HCT116 (cell line): Measurements from ENCODE around the gene GRIN2D.

ENCODE experiments used
- CTCF ChIP-seq, 3 experiments: fragments of 200-600 bp in 1 of 3; sonication (generic) in 1 of 3; IDR thresholded peaks in 2 of 3; conservative IDR thresholded peaks in 1 of 3; 2 replicates each; pipeline ENCODE4 v1.5.1; 2012 to 2017; ENCODE audit warnings: low read depth in 2 of 3, low read length in 2 of 3, antibody characterized with exemption in 1 of 3, borderline replicate concordance in 1 of 3, control low read depth in 1 of 3, mild to moderate bottlenecking in 1 of 3, mixed read lengths in 1 of 3, mixed run types in 1 of 3, moderate library complexity in 1 of 3; ENCODE audit not compliant: insufficient read depth in 1 of 3
- SP1 ChIP-seq: IDR thresholded peaks from 2 replicates; pipeline ENCODE4 v1.6.1; 2012; ENCODE audit warnings: low read depth
- TF ChIP-seq, protein P1 (sequence below): IDR thresholded peaks from 2 replicates; pipeline ENCODE4 v1.6.1; 2012

DNA sequence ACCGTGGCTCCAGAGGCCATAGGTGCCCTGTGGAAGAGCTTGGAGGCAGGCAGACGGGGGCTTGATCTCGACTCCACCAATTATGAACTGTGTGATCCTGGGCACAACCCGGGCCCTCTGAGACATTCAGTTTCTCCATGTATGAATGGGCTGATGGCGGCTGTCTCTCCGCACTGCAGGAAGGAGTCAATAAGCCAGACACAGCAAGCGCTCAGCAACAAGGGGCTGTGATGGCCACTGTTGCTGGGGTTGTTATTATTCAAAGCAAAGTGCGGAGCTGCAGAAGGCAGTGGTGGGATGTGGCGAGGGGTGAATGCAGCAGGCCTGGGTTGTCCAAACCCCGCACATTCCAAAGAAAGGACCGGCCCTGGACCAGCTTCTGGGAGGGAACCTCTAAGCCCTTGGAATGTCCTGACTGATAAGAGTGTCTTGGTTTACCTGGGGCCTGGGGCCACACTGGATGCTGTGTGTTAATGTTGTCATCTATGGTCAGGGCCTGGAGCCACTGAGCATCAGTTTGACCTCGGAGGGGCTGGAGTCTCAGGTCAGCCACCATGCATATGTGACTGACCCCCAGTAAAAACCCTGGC lies 38.0 kb upstream of the GRIN2D start:
- TF ChIP-seq, protein P1, sequence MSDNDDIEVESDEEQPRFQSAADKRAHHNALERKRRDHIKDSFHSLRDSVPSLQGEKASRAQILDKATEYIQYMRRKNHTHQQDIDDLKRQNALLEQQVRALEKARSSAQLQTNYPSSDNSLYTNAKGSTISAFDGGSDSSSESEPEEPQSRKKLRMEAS = no peak
- TF ChIP-seq SP1 = no peak
- no peak for TF ChIP-seq CTCF (IDR thresholded peaks at IDR 0.05 in 2 of 3, conservative IDR thresholded peaks at IDR 0.05 in 1 of 3; ENCODE audit: borderline replicate concordance in 1 of 3, insufficient read depth in 1 of 3, low read depth in 2 of 3, low read length in 2 of 3)
